Left forelimb (tissue), 1 donor: ENCODE results near the gene EGFL8.

ENCODE experiments used
- DNase-seq: peaks from one replicate; pipeline ENCODE4 v3.0.0-alpha.2; 2018; ENCODE audit warnings: low spot score

Gene EGFL8

DNA sequence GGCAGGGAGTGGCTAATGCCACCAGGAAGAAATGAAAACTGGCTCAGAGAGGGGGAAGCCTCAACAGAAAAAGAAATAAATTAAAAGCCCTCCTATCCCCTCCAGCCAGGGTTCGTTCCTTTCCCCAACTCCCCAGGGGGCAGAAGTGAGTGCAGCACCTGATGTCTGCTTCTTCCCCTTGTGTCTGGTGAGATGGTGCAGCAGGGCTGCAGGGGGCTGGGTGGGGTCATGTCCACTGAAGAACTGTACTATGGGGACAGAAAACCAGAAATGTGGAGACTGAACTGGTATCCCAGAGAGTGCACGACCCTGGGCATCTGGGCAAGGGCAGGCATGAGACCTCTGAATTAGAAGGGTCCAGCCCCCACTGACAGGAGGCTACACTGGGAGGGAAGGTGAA lies 4.0 kb downstream of the EGFL8 start:
- DNase-seq = peak; percentile 55

DNA sequence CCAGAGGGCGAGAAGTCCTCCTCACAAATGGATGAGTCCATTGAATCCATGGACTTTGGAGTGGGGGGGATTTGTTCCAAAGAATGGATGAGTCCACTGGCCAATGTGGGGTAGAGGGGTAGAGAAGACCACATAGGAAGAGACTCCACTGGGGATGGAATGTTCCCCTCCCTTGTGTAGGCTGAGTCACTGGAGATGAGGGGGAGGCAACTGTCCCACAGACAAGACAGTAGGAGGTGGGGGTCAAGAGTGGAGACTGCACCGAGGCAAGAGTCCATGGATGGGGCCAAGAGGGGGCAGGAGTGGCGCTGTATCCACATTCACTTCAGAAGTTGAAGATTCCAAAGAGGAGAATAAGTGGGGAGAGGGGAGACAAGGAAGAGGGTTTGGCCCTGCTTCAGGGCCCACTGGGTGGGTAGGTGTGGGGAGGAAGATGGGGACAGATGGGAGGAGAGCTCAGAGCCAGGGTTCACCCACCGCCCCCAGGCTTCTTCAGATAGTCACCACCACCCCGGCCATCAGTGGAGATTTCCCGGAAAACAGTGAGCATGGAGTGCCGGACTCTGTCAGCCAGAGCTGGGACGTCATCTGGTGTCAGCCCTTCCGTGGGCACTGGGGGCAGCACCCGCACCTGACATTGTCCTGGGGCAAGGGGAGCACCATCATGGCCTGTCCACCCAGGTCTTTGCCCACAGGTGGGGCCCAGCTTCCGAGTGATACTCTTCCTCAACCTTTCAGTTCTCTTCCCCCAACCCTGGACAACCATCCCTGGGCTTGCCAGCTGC lies 4.6 kb downstream of the EGFL8 start:
- DNase-seq = peak; percentile 62

DNA sequence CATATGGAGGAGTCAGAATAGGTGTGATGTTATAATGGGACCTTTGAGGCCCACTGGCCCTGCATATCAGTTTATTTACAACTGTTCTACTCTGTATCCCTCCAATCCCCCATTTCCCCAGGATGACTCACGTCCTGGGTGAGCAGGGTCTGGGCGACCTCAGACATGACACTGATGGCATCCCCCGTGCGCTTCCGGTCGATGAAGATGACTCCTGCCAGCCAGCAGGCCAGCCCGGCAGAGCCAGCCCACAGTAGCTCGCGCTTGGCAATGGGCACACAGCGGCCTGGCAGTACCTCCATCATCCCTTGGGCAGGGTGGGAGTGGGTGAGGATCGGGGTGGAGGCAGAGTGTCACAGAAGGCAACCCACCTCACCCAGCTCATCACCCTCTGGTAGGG lies 5.9 kb downstream of the EGFL8 start:
- DNase-seq = no peak

DNA sequence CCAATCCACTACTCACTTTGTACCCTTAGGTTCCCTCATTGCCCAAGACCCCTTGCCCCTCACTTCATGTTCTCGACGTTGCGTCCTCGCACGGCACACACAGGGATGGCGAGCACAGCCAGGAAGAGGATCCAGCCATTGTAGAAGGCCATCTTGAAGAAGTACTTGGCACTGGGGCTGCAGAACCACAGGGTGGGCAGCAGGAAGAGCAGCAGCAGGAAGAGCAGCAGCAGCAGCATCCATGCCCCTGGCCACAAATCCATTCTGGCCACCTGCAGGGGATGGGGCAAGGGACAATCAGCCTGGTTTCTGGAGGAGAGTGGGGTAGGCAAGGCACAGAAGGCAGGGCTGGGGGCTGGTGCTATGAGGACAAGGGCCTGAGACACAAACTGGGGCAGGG lies 6.8 kb downstream of the EGFL8 start:
- DNase-seq = no peak

DNA sequence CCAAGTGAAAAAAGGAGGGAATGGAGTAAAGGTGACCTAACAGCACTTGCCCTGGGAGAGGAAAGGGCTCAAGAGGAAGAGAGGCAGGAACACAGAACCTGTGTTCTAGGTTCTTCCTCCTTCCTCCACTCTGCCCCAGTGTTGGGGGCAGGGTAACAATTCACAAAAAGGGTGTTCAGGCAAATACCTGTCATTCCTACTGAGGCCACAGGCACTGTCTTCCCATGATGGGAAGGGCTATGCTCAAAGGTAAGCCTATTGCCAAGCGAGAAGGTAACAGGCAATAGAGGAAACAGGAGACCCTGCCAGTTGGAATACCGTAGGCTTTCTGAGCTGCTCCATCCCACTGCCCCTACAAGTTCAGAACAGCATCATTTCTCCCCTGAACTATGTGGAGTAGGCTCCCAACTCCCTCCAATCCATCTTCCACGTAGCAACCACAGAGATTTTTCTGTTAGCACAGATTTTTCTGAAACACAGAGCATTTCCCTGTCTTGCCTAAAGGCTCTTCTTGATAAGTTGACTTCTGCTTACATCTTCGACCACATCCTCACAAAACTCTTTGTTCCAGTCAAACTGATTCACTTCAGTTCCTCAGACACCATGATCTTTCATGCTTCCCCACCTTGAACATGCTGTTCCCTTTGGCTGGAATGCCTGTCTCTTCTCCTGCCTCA lies 8.8 kb downstream of the EGFL8 start:
- no peak for DNase-seq

DNA sequence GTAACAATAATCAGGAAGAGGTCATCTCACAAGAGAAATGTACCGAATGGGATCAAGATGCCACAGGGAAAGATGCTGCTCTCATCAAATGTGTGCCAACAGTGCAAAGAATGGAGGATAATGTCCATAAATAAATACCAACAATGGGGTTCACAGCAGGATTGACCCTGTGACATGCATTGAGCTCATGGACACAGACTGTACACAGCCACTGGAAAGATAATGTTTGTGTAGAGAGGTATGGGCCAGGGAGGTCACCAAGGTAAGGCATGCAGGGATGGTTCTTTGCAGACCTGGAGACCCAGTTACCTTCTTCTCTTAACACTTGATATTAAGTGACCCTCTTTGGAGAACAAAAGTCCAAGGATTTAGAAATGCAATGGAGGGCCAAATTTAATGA lies 10.0 kb downstream of the EGFL8 start:
- DNase-seq = no peak

DNA sequence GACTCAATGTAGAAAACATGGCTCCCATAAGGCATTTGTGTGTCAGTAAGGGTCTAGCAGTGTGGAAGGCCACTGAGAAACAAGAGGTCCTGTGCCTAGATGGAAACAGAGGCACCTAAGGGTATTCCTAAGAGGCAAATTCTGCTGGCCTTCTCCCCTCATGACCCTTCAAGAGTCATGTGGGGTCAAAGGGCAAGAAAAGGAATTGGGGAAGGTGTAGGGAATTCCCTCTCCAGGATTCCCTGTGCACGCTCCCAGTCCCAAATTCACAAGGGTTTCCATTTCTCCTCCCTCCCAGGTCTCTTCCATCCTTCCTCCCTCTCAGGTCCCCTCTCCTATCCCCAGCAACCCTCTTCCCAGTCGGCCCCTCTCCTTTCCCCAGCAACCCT lies 10.9 kb downstream of the EGFL8 start:
- no peak for DNase-seq

DNA sequence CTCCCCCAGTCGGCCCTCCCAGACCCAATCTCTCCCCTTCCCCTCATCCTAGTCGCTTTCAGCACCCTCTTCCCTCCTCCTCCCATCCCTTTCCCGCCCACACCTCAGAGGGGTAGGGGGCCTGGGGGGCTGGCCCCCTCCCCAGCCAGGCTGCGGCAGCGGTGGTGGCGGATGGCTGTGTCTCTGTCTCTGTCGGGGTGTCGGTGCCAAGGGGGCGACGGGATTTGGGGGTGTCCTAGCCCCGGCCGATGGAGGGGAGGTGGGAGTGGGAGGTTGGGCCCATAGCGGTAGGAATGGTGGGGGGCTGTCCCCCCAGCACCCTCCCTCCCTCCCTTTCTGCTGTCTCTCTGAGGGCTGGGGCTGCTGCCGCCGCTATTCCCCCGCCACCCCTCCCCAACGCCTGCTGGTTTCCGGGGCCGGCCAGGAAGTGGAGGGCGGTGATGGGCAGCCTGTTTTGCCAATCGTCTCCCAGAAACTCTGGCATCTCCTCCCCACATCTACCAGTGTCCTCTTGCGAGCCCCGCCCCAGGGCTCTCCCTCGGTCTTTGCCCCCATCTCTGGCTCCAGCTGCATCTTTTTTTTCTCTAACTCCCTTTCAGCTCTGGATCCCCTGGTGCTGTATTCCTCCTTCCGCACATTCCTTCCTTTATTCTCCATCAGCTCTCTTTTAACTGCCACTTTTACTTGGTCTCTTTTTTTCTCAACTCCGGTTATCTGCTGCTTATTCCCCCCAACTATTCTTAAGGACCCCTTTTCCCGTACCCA lies 11.5 kb downstream of the EGFL8 start, which contains the start of gene AGPAT1:
Gene AGPAT1 (minus strand): TSS at position 374 of the 765 bp plus-strand sequence. CDS start 4,588 bp downstream, outside the sequence.
- DNase-seq = peak; percentile 98

DNA sequence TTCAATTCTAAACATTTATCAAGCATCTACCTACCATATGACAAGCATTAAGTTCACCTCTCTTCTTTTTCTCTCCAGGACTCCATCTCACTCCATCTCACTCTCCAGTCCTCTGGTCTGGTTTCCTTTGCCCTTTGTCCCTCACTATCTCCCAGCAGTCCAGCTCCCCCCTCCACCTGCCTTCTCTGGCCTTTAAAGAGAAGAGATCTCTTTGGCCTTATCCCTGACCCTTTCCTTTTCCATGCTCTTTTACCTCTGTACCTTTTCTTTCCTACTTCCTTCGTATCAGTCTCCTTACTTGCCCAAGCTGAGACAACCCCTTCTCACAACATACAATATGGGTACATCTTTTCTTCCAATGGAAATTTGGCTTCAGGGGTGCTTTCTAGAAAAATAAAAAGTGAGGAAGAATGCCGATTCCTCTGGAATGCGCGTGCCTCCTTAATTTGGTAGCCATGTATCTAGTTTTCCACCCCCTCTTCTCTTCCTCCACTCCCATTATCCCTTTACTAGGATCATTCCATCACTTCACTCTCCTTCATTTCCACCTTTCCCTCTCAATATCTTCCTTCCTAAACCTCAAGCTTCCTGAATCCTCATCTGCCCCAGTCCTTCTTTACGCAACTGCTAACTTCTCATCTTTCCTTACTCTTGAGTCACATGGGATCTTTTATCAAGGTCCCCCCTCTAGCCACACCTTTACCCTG lies 12.2 kb downstream of the EGFL8 start:
- no peak for DNase-seq

DNA sequence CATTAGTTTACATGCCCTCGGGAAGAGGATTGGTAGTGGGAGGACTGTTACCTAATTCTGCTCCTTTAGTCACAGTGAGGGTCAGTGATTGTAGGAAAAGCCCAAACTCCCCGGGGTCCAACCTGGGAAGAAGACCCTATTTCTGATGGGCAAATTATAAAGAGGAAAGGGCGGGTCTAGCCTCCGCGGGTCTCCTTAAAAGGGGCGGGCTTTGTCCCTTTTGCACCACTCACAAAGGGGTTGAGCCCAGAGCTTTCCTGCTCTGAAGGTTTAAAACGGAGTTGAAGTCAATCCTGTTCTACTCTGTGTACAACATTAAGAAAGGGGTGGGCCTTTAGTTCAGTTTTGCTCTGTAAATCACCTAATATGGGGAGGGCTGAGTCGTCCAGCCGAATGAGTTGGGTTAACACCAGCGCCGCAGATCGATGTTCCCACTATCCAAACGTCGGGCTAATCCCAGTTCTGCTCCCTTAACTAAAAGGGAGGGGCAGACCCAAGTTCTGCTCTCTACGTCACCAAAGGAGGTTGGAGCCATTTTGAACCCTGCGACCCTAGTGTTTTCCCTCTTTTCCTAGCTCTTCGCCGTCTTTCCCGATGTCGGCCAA lies 12.9 kb downstream of the EGFL8 start:
- DNase-seq = no peak

DNA sequence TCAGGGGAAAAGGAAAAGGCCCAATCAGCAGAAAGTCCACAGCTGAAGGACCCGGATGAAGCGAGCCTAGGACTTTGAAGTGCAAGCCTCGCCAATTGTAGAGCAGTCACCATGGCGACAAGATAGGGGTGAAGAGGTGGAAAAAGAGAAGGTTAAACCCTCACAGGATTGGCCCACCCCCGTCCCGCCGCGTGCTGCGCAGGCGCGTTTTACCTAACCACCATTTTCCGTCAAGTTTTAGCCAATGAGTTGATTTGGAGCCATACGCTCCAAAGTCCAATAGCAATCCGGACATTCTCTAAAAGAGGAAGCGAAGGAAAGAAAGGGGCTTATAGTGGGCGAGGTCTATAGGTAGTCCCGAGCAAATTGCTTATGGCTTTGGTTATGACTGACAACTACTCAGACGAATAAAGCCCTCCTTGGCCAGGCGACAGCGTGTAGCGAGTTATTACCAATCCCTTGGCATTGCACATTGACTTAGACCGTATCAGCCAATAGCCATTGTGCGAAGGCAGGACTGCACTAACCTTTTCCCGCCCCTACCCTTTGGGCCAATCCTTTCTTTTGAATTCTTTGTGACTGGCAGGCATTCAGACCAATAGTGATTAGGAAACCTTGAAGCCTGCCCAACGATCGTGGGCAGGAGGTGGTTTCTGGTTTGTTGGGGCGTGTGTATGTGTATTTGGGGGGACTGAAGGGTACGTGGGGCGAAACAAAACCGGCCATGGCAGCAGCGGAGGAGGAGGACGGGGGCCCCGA lies 13.6 kb downstream of the EGFL8 start, which contains the start of gene RNF5:
Gene RNF5 (plus strand): TSS at position 618 of the 759 bp plus-strand sequence. CDS start 107 bp downstream, at position 725.
- peak; percentile 96 for DNase-seq

DNA sequence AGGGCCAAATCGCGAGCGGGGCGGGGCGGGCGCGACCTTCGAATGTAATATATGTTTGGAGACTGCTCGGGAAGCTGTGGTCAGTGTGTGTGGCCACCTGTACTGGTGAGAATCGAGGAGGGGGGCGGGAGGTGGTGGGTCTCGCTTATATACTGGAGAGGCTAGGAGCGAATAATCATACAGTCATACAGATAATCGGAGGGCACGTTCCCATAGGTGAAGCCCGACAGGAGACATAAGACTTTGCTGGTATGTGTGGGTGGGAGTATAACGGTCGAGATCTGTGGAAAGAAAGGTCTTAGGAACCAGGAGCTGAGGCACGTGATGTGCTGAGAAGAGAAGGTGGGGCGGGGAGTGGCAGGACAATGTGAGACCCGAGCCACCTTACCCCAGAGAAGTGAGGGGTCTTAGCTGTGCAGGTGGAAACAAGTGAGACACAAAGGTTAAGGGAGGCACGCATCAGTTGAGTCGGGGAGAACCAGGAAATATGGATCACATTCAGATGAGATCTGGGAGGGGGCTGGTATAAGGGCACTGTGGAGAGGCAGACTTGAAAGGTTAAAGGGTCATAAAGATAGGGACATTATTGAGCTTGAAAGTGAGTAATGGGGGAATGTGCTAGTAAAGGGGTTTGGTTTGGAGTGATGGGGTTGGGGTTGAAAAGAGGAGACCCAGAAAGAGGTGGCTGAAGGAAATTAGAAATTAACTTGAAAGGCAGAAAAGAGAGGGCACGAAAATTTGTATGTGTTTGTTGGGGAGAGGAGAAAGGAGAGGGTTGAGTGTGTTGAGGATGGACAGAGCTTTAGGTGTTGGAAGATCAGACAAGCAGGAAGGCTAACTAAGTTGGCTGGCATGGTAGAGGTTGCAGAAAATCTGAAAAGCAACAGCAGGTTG lies 14.4 kb downstream of the EGFL8 start:
- peak; percentile 62 for DNase-seq

DNA sequence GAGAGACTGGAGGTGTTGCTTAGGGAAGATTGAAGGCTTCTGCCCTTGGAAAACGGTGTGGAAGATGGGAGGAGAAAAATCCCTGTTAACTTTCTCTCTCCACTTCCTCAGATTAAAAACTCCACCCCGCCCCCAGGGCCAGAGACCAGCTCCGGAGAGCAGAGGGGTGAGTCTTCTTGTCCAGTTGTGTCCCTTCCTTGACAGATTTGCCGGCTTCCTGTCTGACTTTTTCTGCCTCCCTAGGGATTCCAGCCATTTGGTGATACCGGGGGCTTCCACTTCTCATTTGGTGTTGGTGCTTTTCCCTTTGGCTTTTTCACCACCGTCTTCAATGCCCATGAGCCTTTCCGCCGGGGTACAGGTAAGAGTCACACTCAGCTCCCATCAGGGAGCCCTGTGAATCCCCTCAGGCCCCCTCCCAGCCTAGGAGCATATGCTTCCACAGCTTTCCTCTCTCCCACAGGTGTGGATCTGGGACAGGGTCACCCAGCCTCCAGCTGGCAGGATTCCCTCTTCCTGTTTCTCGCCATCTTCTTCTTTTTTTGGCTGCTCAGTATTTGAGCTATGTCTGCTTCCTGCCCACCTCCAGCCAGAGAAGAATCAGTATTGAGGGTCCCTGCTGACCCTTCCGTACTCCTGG lies 15.5 kb downstream of the EGFL8 start:
- DNase-seq = no peak

DNA sequence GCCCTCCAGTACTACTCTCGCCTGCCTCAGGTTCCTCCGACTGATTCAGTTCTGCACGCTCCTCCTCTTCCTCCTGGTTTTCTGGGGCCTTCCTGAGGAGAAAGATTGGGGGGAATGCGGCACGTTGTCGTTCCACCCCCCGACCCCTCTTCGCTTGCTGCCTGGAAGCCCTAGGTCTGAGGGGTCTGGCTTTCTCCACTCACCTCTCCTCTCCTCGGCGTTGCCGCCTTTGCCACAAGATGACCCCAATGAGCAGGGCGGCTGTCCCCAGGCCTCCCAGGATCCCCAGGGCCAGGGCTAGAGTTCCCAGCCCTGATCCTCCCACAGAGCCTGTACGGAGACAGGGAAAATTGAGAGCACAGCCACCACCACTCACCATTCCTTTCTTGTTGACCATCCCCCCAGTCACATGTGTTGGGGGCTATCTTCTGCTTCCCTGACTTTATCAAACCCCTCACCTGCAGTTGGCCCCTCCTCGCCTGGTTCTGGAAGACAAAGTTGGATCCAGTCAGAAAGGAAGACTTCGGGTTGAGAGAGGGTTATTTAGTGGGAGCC lies 16.8 kb downstream of the EGFL8 start:
- DNase-seq = no peak

DNA sequence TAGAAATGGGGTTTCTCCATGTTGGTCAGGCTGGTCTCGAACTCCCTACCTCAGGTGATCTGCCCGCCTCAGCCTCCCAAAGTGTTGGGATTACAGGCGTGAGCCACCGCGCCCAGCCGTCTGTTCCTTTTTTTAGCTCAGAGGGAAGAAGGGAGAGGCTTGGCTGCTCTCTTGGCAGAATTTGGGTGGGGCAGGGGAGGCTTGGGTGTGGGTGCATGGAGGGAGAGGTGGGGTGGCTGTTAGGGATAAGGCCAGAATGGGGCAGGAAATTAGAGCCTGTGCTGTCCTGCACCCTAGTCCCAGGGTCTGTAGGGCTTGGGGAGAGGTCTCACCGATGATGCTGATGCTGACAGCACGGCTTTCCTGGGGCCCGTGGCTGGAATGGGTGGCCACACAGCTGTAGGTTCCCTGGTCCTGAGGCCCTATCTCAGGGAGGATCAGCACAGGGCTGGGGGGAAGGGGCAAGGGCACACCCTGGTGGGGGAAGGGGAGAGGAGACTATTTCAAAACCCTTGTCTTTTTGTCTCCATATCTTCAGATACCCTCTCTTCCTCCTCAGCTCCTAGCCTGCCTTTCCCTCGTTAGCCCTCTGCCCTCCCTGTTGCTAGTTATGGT lies 17.6 kb downstream of the EGFL8 start:
- DNase-seq = no peak

DNA sequence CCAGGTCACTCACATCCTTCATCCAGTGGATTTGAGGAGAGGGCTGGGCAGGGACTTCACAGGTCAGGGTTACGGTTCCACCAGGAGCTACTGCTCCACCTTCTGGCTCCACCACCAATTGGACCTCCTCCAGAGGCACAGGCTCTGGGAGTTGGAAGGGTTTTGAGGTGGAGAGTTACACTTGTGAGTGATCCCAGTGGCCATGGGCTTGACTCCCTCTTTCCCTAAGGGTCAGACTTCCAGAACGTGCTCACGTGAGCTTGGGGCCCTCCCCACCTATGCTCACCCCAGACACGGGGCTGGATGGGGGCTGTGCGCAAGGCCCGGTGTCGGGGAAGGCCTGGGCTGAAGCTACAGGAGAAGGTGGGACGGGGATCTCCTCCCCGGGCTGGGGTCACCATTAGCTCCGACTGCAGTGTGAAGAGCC lies 18.2 kb downstream of the EGFL8 start:
- DNase-seq = no peak

DNA sequence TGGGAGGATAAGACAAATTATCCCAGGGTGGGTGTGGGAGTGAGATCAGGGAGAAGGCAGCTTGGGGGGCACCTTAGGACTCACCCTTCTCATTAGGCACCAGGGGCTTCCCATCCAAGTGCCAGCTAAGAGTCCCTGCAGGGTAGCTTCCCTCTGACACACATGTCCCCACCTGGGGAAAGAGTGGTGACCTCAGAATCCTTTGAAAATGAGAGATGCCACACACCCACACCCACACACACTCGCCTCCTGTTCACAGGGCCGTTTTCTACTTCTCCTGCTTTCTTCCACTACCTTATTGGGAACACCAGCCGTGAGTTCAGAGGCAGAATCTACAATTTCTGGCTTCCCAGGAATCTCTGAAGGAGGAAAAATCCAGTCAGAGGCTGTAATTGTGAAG lies 18.6 kb downstream of the EGFL8 start:
- no peak for DNase-seq

DNA sequence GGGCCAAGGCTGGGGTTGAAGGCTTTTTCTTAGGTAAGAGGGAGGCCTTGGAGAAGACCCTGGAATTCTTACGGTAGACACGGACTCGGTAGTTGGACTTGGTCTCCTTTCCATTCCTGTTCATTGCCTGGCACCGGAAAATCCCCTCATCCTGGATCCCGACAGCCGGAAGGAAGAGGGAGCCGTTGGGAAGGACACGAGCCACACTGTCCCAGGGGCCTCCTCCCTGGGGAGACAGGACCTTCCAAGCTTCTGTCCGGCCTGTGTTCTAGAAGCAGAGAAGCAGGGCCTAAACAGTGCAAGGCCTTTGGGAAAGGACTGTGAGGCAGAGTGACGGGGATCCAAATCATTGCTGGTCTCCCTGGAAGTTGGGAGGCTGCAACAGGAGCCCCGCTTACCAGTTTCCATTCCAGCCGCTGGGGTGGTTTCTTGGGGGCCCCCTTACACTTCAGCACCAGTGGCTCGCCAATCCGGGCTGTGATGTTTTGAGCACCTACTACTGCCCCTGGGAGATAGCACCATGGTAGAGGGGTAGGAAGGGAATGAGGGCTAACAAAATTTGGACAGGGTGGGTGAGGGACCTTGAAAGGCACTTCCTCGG lies 19.2 kb downstream of the EGFL8 start:
- DNase-seq = no peak
